ENCODE data around the gene SLC39A11.

The SLC39A11 gene

DNA sequence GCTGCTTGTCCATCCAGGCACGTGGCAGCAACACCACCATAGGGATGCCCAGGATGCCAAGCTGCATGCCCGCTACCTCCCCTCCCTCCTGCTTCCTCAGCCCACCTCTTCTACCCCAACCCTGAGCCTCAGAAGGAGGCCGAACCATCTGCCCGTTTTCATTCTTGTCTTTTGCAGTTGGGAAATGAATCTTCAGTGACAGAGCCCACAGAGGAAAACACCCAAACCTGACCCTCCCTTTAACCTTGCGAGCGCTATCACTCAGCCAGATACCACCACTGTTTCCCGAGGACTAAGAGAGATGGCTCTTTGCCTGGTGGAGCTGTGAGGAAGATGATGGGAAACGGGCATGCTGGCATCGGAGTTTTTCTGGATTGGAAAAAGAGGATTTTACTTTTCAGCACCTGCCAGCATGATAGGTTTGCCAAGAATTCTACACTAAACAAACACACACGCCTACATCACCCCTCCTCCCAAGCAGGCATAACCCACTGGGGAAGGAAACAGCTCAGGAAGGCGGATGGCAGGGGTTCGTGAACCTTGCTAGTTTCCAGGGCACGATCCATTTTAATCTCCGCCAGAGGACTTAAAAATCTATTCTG lies 457.4 kb downstream of the SLC39A11 start:
- DNase-seq = no peak

- DNase-seq = no peak
These were observed 457.9 kb downstream of the SLC39A11 start for GRCh38 chr17:72634621-72635020.

- DNase-seq = peak; percentile 79
These were observed 460.4 kb downstream of the SLC39A11 start for GRCh38 chr17:72631949-72632684.

DNA sequence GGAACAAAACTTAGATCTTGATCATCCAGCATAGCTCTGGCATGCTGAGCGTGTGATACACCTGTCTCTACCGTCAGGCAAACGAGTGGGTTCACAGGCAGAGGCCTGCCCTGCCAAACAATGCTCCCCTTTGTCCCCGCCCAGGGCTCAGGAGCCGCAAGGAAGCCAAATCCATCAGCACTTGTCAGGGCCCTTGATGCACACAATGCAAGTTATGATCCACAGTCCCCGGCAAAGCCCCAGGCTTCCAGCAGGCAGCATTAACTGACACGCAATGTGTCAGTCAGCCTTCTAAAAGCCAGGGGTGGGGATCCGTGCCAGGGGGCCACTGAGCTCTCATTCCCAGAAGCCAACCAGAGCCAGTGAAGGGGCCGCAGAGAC lies 460.9 kb downstream of the SLC39A11 start:
- no peak for DNase-seq

GRCh38 chr17:72624652-72625051 lies 467.8 kb downstream of the SLC39A11 start:
- no peak for DNase-seq

DNA sequence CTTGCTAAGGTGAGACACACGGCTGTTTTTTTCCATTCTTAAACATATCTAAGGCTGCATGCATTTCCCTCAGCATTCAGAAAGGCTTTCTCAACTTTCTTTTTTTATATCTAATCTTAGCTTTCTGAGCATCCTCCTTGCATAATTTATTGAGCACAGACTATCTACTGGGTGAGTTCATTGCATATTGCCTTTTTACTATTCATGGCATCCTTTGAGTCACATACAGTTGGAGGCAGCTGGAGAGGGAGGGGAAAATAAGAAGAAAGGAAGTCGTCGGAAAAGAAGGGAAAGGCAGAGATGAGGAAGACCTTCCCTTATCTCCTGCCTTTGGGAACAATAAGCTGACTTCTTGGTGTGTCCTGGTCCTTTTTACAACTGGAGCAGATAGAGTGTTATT lies 468.3 kb downstream of the SLC39A11 start:
- no peak for DNase-seq

GRCh38 chr17:72622661-72623433 lies 469.6 kb downstream of the SLC39A11 start:
- DNase-seq = no peak

GRCh38 chr17:72619976-72620650 lies 472.4 kb downstream of the SLC39A11 start:
- DNase-seq = no peak

DNA sequence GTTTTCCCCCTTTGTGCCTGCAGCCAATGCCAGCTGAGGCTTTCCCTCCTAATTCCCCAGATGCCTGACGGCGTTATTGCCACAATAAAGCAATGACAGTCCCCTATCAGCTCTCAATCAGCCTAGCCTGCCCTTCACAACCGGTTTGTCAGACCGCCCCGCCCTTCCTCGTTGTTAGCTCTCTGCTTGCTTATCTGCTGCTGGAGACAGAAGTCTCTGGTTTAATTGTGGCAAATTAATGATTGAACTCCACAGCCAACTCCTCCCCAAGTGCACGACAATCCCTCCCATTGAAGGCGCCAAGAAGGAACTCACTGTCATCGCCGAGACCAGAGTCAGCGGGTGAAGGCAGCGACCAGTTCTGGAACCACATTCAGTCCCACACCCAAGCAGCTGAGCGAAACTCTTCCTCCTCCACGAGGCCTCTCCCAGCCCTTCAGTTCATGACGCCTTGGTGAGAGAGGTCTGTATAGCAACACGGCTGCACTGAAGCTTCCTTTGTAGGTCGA lies 474.4 kb downstream of the SLC39A11 start:
- peak; percentile 56 for DNase-seq

GRCh38 chr17:72617557-72617956 lies 474.9 kb downstream of the SLC39A11 start:
- DNase-seq = no peak

DNA sequence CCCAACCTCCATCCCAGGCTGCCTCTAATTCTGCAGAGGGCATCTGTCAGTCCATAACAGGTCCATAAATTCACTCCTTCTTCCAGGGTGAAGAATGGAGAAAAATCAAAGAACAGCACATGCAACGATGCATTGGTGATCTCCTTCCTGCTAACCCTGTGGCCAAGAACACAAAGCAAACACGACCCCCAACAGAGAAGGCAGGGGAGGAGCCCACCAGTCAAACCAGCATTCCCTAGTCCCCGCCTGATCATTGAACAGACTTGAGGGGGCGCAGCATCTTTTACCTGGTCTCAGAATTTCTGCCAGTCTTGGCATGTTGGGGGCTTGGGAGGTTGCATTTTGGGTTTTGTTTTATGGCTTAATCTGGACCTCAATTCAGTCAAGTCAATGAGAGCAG lies 476.0 kb downstream of the SLC39A11 start:
- DNase-seq = no peak

- no peak for DNase-seq
These were observed 476.9 kb downstream of the SLC39A11 start for GRCh38 chr17:72615627-72615991.

DNA sequence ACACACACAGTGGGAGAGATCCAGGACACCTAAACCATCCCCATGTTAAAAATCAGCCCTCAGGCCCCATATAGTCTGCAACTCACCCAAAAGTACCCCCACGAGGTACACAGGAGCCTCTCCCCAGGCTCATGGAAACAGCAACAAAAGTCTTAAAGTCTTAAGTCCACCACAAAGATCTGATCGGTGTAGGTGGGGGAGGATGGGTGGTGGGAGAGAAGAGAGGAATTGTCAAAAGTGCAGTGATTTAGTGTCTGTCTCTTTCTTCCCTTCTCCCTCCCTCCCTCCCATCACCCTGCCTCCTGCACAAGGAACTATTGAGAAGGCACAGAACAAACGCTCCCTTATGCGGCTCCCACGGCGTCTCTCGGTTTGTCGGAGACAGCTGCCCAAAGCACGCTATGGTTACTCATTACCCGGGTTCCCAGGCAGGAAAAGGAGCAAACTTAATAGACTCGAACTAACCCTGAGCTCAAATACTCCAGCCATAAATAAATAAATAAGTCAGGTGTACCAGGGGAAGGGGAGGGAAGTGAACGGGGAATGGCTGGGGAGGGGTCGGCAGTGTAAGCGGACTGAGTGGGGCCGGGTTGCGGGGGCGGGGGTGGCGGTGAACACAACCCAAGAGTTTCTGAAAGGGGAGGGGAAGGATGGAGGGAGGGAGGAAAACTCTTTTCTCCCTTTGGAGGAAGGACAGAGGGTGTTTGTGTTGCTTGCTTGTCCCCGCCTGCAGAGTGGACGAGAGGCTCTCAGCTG lies 477.4 kb downstream of the SLC39A11 start:
- DNase-seq = no peak

DNA sequence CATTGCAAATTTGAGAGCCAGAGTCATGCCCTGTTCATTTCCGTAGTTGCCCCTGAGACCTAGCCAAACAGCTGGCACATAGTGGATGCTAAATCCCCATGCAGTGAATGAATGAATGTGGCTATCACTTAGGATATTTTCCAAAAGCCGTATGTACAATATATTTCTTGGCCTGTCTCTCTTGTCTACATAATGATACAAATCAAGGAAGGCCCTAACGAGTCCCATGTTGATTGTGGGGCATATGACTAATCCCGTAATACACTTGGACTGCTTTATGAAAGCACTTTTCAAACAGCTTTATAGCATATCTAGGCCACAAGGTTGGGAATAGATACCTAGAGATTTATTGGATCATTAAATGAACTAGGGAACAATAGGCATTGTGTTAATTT lies 478.0 kb downstream of the SLC39A11 start:
- no peak for DNase-seq

GRCh38 chr17:72613806-72614292 lies 478.6 kb downstream of the SLC39A11 start:
- DNase-seq = no peak

DNA sequence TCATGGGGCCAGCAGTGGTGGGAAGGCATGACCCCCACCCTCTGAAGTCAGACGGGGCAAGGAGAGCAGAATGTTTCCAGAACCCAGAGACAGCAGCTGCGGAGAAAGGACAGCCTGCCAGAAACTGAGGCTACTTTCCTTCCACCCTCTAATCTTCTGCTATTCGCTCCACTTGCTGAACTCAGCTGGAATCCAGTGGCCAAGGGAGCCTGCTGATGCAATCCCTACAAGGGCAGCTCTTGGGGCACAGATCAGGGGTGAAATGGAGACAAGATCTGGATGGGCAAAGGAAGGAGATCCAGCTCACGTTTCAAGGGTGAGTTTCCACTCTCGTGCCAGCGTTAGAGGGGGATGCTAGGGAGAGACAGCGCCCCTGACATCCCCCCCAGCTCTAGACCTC lies 479.1 kb downstream of the SLC39A11 start:
- DNase-seq = no peak

GRCh38 chr17:72611172-72611571 lies 481.3 kb downstream of the SLC39A11 start:
- DNase-seq = no peak

- DNase-seq = no peak
These were observed 483.0 kb downstream of the SLC39A11 start for GRCh38 chr17:72609501-72609900.

DNA sequence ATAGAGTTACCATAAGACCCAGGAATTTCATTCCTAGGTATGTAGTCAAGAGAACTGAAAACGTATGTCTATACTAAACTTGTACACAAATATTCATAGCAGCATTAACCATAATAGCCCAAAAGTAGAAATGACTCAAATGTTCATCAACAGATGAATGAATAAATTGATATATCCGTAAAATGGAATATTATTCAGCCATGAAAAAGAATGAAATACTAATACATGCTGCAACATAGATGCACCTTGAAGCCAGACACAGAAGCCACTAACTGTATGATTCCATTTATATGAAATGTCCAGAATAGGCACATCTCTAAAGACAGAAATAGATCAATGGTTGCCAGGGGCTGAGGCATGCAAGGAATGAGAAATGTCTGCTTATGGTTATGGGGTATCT lies 484.1 kb downstream of the SLC39A11 start:
- no peak for DNase-seq

GRCh38 chr17:72606656-72607055 lies 485.8 kb downstream of the SLC39A11 start:
- no peak for DNase-seq

DNA sequence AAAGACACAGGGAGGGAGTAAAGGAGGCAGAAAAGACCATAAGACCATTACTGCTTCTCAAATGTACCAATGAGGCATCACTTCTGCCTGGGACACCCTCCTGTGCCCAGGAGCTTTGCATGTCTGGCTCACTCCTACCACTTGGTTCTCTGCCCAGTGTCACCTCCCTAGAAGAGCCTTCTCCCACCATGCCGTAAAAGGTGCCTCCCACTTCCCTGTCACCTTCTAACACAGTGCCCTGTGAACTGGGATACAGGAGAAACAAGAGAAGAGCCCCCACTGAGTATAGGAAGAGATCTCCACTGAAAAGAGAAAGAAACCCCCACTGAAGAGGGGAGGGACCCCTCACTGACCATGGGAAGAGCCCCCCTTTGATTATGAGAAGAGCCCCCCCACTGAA lies 486.9 kb downstream of the SLC39A11 start:
- DNase-seq = no peak

DNA sequence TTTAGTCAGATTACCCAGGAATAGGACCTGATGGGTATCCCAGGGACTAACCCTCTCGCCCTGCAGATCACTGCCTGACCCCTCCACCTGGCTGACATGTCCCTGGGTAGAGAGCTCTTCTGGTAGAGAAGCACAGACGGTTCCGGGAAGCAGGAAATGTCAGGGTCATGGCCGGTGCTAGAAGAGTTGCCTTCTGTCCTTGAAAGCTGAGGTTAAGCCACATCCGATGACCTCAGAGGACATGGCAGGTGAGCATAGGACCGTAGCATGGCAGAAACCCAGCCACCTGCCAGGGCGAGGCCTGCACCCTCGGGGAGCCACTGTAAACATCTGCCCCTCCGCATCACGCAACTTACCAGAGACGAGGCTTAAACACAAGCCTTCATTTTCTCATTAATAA lies 488.0 kb downstream of the SLC39A11 start:
- DNase-seq = no peak

Measured in NCI-H2227 treated with DMSO at 0.1 percent for 48 hours (cell line).